ENCODE measurements around the gene ADTRP. TPM values are rescaled to one million over a fixed set of nuclear protein-coding genes. Genes with fewer than 3 reads are reported as not detected.

ADTRP gene
- total and polyA plus RNA-seq, 10 of the 15 experiments (the other 5 are each of a cell fraction or from before 2014, with no cell fraction given) = 0.10 to 2.6 (median 2.1) TPM

- Histone ChIP-seq H3K36me3 (ENCODE audit: control insufficient read depth in 2 of 2, insufficient read depth in 2 of 2, low read length in 1 of 2) (no peaks in the 10 kb centered on the region), H3K4me1 (ENCODE audit: control insufficient read depth, insufficient read depth, low read length) (no peaks in the 10 kb centered on the region), H3K4me3 (no peak overlapping the region), H2AFZ (ENCODE audit: control insufficient read depth, low read depth, low read length) (no peak overlapping the region), H3K9ac (ENCODE audit: control insufficient read depth, insufficient read depth, low read length) (no peak overlapping the region), H3K4me2 (ENCODE audit: control insufficient read depth, insufficient read depth) (no peak overlapping the region), H3K27ac (ENCODE audit: control insufficient read depth, insufficient read depth) (no peak overlapping the region), H3K9me3 (replicated peaks; ENCODE audit: control insufficient read depth, insufficient read depth, low read length) (peaks cover 3% of the 10 kb centered on the region; the same call in 2 of the 3 replicates), H3K27me3 (replicated peaks in 1 of 2; ENCODE audit: control insufficient read depth in 2 of 2, insufficient read depth in 2 of 2, low read length in 1 of 2) (no peaks in the 10 kb centered on the region), H4K20me1 (ENCODE audit: control insufficient read depth, insufficient read depth) (no peaks in the 10 kb centered on the region), H3K79me2 (ENCODE audit: control insufficient read depth, insufficient read depth, low read length) (no peaks in the 10 kb centered on the region)
- in situ Hi-C loops (cut with MboI) (no loop called here), intact Hi-C loops (cut with micrococcal nuclease; ENCODE audit: unreplicated experiment) (no loop called here)
- ChIA-PET CTCF (interaction anchor here (1.3 kb wide), 1 partner anchor 9 kb away, joined by 6 read pairs; no protein-coding TSS in a partner anchor), RAD21 (ENCODE audit: unreplicated experiment) (no interaction called here), POLR2A (interaction anchor here (0.9 kb wide), 1 partner anchor 24 kb away, joined by 3 read pairs; no protein-coding TSS in a partner anchor), SMC1A (ENCODE audit: uncharacterized antibody, unreplicated experiment) (interaction anchor here (0.8 to 0.9 kb wide), 2 partner anchors 8 to 31 kb away, joined by 3 to 4 read pairs; no protein-coding TSS in a partner anchor)
- WGBS (ENCODE audit: insufficient coverage, insufficient replicate concordance, low lambda C conversion rate, missing lambda C conversion rate) = 58% methylated on average over 1 of the region's 1 CpG
- no TSS peak for BruUV-seq (replicated peaks)
- DNase-seq (ENCODE audit: low read depth, low spot score) (no peak), FAIRE-seq (no peak), ATAC-seq (no peak)
- TF ChIP-seq POLR2A (IDR thresholded peaks at IDR 0.05; ENCODE audit: low read depth, low read length) (no peak), ZBED1 (IDR thresholded peaks at IDR 0.05; ENCODE audit: borderline replicate concordance) (no peak), FOS (IDR thresholded peaks at IDR 0.05; ENCODE audit: borderline replicate concordance, extremely low read depth, insufficient read length) (no peak), SP1 (IDR thresholded peaks at IDR 0.05; ENCODE audit: low read depth, low read length) (no peak), EP300 (IDR thresholded peaks at IDR 0.05; ENCODE audit: borderline replicate concordance in 1 of 2, control insufficient read depth in 1 of 2, low read depth in 2 of 2, low read length in 2 of 2) (no peak), MEF2B (IDR thresholded peaks at IDR 0.05; ENCODE audit: partially characterized antibody, poor library complexity, severe bottlenecking) (no peak), NKRF (conservative IDR thresholded peaks at IDR 0.05) (no peak), USF1 (IDR thresholded peaks at IDR 0.05; ENCODE audit: borderline replicate concordance, extremely low read length, insufficient read depth, low read depth, low read length) (no peak), NR2F1 (conservative IDR thresholded peaks at IDR 0.05) (no peak), CREB1 (IDR thresholded peaks at IDR 0.05; ENCODE audit: low read depth) (no peak), MLLT1 (IDR thresholded peaks at IDR 0.05) (no peak), NFXL1 (IDR thresholded peaks at IDR 0.05; ENCODE audit: borderline replicate concordance) (no peak), CBX3 (IDR thresholded peaks at IDR 0.05; ENCODE audit: borderline replicate concordance, low read depth) (no peak), PBX3 (IDR thresholded peaks at IDR 0.05; ENCODE audit: insufficient replicate concordance, low read depth, low read length) (no peak), SRF (IDR thresholded peaks at IDR 0.05; ENCODE audit: low read depth in 2 of 2, low read length in 2 of 2) (no peak), ATF3 (IDR thresholded peaks at IDR 0.05; ENCODE audit: borderline replicate concordance, extremely low read depth, low read depth, low read length) (no peak), RAD51 (IDR thresholded peaks at IDR 0.05) (no peak), JUND (IDR thresholded peaks at IDR 0.05; ENCODE audit: low read depth, low read length) (no peak), SMAD5 (IDR thresholded peaks at IDR 0.05; ENCODE audit: low read depth) (no peak), RFX5 (IDR thresholded peaks at IDR 0.05; ENCODE audit: low read depth, low read length) (no peak)
Measured at GRCh38 chr6:11755725-11756124, 22.9 kb downstream of the ADTRP start.
